GM08714 (cell line): ENCODE data around the gene FAM222A.

Experiments
- H3K4me3 ChIP-seq: fragments of 200-500 bp; sonication (Bioruptor generic); 2 replicates; pipeline ENCODE4 v1.5.1; 2014; ENCODE audit warnings: mild to moderate bottlenecking, low read length, inconsistent platforms
- ZNF274 ChIP-seq: IDR thresholded peaks from 2 replicates; pipeline ENCODE4 v1.6.1; 2012; ENCODE audit warnings: mild to moderate bottlenecking, low read depth, low read length

Gene FAM222A

DNA sequence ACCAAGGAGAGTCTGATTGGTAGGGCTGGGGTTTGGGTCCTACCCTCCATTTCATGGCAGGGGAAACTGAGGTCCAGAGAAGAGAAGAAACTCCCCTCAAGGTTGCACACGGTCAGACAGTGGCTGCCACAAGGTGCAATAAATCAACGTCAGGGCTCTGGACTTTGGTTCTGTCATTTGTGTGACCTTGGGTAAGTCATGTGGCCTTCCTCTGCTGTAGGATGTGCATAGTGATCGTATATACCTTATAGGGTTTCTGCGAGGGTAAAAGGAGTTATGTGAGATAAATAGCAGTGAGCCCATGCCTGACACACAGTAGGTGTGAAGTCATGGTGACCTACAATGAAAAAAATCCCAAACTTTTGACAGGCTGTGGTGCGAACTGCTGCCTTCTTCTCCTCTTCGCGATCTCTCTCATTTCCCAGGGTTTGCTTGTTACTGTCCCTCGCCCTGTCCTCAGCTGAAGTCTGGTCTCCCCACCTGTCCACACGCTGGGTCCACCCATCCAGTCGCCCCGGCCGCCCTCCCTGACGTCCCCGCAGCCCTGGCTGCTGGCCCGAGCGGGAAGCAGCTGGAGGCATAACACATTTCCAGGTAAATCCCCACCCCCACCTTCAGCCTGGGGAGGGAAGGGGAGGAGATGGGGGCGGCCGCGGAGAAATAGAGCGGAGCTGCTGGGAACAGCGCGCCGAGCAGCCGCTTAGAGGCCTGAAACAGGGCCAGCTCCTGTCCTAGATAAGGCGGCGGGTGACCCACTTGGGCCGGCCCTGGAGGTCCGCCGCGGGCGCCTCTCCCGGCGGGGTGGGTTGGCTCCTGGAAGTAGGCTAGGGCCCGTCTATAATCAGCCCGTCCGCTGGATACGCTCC lies 1.8 kb upstream of the FAM222A start:
- no peak for TF ChIP-seq ZNF274
- no peak overlapping the region for H3K4me3 ChIP-seq

DNA sequence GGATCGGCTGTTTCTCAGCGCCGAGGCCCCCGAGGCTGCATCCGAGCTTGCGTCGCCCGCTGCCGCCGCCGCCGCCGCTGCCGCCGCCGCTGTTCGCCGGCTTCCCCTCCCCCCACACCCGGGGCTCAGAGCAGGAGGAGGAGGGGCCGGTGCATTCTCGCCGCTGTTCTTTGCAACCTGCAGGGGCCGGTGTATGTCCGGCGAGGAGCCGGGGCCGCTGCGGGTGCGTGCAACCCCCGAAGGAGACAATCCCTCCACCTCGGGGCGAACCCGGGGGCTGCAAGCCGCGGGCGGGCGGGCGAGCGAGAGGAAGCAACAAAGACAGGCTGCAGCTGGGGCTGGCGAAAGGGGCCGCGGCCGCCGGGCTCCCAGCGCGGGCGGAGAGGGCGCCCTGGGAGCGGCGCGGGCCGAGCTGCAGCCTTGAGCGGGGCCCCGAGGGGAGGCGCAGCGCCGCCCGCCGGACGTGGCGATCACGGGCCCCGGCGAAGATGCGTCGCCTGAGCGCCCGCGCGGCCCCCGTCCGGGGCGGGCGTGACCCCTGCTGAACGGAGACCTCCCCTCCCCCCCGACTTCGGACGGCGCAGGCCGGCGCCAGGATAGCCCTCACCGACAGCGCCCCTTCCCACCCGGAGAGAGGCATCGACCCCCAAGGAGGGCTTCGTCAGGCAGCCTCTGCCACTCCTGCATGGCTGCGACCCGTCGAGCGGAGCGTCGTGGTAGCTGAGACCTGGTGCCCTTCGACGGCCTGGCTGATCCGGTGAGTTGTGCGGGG lies 702 bp downstream of the FAM222A start:
- TF ChIP-seq ZNF274: no peak
- H3K4me3 ChIP-seq: peak overlapping the region; percentile 58; the same call in 1 of the 2 replicates

DNA sequence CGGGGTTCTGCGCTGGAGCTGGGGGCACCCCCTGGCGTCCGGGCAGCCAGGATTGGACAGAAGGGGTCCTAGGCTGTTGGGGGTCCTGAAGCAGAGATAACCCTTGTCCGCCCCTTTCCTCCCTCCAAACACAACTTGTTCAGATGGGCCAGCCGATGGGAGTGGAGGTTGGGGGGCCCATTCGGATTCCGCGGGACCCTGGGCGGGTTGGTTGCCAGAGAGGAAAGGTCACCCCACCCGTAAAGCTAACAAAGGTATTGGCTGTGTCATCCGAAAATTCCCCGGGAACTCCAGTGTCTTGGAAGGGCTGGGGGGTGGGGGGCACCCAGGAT lies 1.3 kb downstream of the FAM222A start:
- H3K4me3 ChIP-seq: no peak overlapping the region; the same call in 1 of the 2 replicates
- TF ChIP-seq ZNF274: no peak

DNA sequence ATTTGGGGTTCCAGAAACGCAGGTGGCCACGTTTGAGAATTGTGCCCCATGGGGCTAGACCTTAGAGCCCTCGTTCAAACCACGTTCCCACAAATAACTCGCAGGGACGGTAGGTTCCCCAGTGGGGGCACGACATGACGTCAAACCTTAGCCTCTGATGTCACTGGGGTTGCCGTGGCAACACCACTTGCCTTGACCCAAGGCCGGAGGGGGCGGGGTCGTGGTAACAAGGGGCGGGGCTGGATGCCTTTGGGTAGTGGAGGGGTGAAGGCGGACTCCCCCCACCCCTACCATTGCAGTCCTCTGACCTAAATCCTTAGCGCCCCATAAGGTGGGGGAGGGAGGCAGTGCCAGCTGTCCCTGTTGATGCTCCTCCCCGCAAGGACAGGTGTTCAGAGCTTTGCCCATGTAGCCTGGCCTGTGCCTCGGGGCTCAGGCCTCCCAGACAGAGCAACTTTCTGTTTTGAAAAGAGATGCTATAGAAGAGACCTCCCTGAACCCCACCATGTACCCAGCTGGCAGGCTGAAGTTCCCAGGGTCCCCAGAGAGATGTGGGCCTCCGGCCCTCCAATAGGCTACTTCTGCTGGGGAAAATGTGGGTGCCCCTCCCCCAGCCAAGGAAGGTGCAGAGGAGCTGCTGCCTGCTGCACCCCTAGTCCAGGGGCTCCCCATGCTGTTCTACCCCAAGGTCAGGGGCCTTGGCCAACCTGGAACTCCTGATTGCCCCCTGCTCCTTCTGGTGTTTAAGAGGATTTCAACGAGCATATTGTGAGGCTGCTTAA lies 1.9 kb downstream of the FAM222A start:
- TF ChIP-seq ZNF274: no peak
- no peak overlapping the region for H3K4me3 ChIP-seq

DNA sequence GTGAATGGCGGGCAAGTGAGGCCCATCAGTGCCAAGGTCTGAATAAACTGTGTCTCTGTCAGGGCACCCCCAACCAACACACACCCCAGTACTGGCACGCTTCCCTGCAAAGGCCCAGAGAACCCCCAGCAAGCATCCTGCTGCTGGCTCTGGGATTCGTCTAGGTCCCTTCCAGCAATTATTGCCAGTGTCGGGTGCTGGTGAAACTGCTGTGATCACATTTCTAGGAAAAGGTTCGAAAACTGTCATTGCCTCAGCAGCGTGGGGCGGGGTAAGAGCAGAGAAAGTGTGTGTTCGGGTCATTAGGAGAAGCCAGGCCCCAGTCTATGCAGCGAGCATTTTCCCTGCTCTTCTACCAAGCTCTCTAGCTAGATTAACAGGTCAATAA lies 2.5 kb downstream of the FAM222A start:
- TF ChIP-seq ZNF274: no peak
- H3K4me3 ChIP-seq: no peak overlapping the region

DNA sequence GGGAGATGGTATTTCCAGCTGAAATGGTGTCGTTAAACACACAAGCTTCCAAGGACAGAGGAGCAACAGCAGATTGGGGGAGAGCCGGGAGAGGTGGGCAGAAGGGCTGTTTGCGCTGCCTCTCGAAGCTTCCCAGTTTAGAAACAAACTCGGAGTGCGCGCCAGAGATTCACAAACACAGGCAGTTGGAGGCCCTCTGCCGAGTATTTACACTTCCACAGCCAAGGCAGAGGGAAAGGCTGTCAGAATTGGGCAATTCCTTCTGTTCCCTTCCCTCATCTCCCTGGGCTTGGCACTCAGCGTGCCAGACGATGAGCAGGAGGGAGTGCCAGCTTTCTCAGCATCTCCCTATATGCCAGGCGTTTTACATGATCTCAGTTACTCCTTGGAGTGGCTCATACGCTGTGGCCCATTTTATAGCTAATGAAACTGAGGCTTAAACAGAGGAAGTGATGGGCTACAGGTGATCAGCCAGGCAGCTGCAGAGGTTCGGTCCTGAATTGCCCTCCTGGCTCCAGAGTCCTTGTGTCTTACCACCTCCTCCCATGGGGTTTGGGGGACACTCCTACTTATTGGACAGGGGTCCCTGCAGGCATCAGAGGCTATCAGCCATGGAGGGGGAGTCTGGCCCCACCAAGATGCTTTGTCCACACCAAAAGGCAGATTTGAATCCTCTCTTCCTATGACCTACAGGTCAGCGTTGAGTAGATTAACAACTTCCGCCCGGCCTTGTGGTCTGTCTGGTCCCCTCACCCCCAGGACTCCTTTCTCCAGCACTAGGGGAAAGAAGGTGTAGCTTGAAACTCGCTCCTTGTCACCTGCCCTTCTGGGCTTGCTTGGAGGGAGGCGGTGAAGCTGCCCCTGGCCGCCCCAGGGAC lies 3.1 kb downstream of the FAM222A start:
- TF ChIP-seq ZNF274: no peak

DNA sequence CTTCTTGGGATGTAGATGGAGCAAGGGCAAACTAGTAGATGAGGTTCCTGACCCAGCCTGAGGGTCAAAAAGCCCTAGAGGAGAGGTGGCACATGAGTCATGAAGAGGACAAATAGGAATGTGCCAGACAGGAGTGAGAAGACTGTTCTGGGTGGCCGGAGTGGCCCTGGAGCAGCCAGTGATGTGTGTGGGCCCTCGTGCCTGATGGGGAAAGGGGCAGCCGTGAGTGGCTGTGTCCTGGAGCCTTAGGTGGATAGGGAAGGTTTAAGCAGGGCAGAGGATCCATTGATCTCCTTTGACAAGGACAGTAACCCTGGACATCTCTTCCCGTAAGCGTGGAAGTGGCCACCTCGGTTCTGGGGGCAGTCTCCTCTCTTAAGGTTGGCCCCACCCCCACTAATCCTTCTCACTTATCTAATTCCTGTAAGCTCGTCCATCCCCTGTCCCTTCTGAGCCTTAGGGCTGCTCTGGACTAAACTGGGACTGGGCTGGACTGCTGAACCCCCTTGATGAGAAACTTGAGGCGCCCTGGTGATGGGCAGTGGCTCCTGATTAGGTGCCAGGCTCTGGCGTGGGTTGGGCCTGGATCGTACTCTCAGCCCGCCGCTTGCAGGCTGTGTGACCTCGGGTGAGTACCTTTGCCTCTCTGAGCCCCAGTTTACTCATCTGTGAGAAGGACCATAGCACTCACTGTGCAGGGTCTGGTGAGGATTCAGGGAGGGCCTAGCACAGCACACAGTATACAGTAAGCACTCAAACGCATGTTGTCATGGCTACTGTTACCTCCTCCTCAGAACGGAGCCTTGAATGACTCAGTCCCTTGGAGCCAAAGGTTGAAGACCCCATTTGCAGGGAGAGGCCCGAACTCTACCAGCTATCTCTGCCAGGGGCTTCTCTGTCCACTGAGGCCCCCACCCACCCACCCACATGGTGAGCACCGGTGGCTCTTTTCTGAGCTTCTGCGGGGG lies 4.0 kb downstream of the FAM222A start:
- H3K4me3 ChIP-seq: no peak overlapping the region
- no peak for TF ChIP-seq ZNF274

More for the DNA sequence above, 3.1 kb downstream of the FAM222A start:
- H3K4me3 ChIP-seq: no peak overlapping the region

DNA sequence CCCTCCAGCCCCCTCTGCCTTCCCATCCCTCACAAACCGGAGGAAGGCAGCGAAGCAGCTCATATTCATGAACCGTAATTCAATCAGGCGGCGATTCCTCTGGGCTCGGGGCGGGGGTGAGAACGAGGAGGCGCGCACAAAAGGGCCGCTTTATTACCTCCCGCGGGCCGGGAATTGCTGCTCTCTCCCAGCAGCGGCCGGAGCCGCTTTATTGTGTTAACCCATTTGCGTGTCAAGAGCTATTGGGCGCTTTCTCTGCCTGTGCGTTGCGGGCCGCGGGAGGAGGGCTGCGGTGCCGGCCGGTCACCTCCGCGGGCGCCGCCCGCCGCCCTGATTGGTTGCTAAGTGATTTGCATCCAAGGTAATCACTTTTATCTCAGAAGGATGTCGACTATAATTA lies 4.8 kb downstream of the FAM222A start:
- no peak overlapping the region for H3K4me3 ChIP-seq
- no peak for TF ChIP-seq ZNF274

DNA sequence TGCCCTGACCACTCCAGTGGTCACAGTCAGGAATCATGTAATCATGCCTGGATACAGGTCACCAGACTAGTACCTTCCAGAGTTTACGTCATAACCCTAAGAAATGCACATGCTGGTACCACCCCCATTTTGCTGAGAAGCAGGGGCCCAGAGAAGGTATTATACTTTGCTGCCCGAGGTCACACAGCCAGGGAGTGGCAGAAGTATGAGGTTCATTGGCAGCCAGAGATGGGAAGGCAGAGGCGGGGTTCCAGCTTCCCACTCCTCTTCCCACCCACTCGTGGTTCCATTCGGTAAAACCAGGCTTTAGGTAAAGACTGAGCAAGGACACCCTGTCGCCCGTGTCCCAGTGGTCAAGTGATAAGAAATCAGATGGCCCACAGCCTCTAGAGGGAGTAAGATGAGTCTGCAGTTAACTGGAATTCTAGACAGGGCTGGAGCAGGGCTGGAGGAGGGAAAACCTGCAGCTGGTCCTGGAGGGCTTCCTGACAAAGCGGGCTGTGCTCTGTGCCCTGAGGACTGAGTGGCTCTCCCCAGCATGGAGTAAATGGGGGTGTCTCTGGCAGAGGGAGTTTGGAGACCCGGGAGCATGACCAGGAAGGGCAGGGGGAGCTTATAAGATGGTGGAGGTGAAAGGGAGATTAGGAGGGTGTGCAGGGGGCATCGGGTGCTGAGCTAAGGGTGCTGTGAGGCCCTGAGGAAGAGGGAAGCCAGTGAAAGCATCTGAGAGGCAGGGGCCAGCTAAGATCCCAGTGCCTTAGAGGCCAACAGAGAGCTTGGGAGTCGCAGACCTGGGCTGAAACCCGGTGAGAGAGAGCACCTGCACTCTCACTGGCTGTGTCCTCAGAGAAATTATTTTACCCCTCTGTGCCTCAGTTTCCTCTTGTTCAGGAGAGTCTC lies 5.7 kb downstream of the FAM222A start:
- no peak overlapping the region for H3K4me3 ChIP-seq
- no peak for TF ChIP-seq ZNF274

DNA sequence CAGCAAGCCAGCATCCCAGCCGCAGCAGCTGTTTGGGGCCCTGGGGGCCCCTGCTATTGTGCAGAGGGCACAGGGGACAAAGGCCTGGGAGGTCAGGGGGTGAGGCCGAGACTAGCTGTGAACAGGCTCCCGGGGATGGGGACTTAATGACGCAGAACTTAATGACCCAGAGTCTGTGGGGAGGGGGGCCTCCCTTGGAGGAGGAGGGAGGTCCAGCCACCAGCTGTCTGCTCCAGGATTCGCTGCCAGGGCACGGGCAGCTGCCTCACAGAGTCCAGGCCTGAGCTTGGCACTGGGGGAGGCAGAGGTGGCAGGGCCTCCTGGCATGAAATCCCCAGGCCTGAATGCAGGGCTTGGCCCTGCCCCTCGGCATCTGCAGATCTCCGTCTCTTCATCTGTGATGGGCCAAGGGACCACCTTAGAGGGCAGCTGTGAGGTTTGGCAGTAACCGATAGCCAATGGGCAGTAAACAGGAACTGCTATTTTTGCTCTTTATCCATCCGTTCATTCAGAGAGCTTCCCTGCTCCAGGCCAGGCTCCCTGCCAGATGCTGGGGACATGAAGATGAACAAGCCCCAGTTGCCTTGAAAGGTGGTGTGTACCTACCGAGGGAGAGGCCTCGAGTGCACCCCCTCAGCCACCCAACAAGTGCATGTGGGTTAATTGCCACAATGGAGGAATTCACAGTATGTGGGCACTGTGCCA lies 6.7 kb downstream of the FAM222A start:
- no peak for TF ChIP-seq ZNF274
- no peak overlapping the region for H3K4me3 ChIP-seq

DNA sequence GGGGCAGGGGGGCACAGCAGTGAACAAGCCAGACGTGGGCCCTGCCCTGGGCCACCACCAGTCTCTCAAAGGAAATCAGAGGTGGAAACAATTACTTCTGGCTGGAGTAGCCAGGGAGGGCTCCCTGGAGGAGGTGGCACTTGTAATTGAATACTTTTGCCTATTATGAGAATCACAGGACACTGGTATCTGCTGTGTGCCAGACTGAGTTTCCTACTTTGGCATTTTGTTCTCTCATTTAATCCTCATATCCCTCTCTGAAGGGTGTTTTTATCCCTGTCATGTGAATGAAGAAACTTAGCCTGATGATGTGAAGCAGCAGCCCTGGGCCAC lies 7.2 kb downstream of the FAM222A start:
- no peak overlapping the region for H3K4me3 ChIP-seq
- TF ChIP-seq ZNF274: no peak

DNA sequence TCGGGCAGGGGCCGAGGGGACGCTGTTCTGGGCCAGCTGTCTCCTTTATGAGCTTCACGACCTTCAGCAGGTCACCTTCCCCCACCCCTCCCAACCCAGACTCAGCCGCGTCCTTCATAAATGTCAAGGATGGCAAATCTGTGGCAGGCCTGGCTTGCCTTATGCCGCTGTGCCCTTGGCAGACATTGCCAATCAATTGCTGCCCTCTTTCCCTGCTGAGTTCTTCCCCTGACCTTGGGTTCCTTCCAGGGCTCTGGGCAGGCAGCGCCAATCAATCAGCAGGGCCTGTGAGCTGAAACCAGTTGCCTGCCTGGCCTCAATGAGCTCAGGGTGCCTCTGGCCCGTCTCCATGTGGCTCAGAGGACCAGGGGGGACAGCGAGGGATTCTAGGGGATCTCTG lies 7.7 kb downstream of the FAM222A start:
- no peak for TF ChIP-seq ZNF274
- no peak overlapping the region for H3K4me3 ChIP-seq
